ENCODE data around the gene RSPRY1.
A peak's percentile ranks its signal among the peaks of the same experiment; 100 is the strongest.

Gene RSPRY1

GRCh38 chr16:57283214-57283958 is 97.3 kb downstream of the RSPRY1 start:
- no peak for DNase-seq (ENCODE audit: low read depth)
- no peak for TF ChIP-seq CTCF (conservative IDR thresholded peaks at IDR 0.05; ENCODE audit: low read depth, low read length)
- H3K4me3 ChIP-seq (ENCODE audit: low read length): no peak overlapping the region

GRCh38 chr16:57283959-57284208 is 97.8 kb downstream of the RSPRY1 start:
- DNase-seq (ENCODE audit: low read depth): no peak
- TF ChIP-seq CTCF (conservative IDR thresholded peaks at IDR 0.05; ENCODE audit: low read depth, low read length): no peak
- no peak overlapping the region for H3K4me3 ChIP-seq (ENCODE audit: low read length)

- TF ChIP-seq CTCF (conservative IDR thresholded peaks at IDR 0.05; ENCODE audit: low read depth, low read length): no peak
- H3K4me3 ChIP-seq (ENCODE audit: low read length): peak within 1 kb of the TSS; percentile 49
- no peak for DNase-seq (ENCODE audit: low read depth)
These were observed 98.3 kb downstream of the RSPRY1 start, which contains the start of gene PLLP for GRCh38 chr16:57284209-57284951. Gene PLLP (minus strand): TSS chr16:57284672. CDS start chr16:57284540, 132 bp downstream.

- DNase-seq (ENCODE audit: low read depth): no peak
- TF ChIP-seq CTCF (conservative IDR thresholded peaks at IDR 0.05; ENCODE audit: low read depth, low read length): no peak
- peak overlapping the region; percentile 49 for H3K4me3 ChIP-seq (ENCODE audit: low read length)
These were observed 98.8 kb downstream of the RSPRY1 start for GRCh38 chr16:57284952-57285363.

GRCh38 chr16:57285379-57285778 is 99.2 kb downstream of the RSPRY1 start:
- no peak overlapping the region for H3K4me3 ChIP-seq (ENCODE audit: low read length)
- no peak for TF ChIP-seq CTCF (conservative IDR thresholded peaks at IDR 0.05; ENCODE audit: low read depth, low read length)

GRCh38 chr16:57289391-57290257 is 103.5 kb downstream of the RSPRY1 start:
- DNase-seq (ENCODE audit: low read depth): no peak
- H3K4me3 ChIP-seq (ENCODE audit: low read length): no peak overlapping the region
- TF ChIP-seq CTCF (conservative IDR thresholded peaks at IDR 0.05; ENCODE audit: low read depth, low read length): no peak

More at GRCh38 chr16:57285379-57285778, 99.2 kb downstream of the RSPRY1 start:
- no peak for DNase-seq (ENCODE audit: low read depth)

Measured in retinal pigment epithelial cell (primary cell).